Frontal cortex (tissue), 4 donors: ENCODE data around the gene ARL5A. TPM values are rescaled to one million over a fixed set of nuclear protein-coding genes. Genes with fewer than 3 reads are reported as not detected.

Experiments
- DNase-seq, 2 donors: peaks; one replicate each; pipeline ENCODE4 v3.0.0; 2012; ENCODE audit warnings: low spot score in 2 of 2
- FAIRE-seq: peaks from 2 replicates; lab custom pipeline; 2012; peaks lifted over from hg19 to GRCh38; lab: Jason Lieb, UNC
- total RNA-seq: library from RNA; depleted of rRNA; stranded (reverse); fragments of >200 nt; gene quantifications from one replicate; pipeline ENCODE4 v1.2.3, GENCODE V29; 2014
- donor health status: control.
- donor health status: control.
- donor health status: control.

Gene ARL5A
- total RNA-seq, 1 donor from 2014 or later: 64.8 TPM

DNA sequence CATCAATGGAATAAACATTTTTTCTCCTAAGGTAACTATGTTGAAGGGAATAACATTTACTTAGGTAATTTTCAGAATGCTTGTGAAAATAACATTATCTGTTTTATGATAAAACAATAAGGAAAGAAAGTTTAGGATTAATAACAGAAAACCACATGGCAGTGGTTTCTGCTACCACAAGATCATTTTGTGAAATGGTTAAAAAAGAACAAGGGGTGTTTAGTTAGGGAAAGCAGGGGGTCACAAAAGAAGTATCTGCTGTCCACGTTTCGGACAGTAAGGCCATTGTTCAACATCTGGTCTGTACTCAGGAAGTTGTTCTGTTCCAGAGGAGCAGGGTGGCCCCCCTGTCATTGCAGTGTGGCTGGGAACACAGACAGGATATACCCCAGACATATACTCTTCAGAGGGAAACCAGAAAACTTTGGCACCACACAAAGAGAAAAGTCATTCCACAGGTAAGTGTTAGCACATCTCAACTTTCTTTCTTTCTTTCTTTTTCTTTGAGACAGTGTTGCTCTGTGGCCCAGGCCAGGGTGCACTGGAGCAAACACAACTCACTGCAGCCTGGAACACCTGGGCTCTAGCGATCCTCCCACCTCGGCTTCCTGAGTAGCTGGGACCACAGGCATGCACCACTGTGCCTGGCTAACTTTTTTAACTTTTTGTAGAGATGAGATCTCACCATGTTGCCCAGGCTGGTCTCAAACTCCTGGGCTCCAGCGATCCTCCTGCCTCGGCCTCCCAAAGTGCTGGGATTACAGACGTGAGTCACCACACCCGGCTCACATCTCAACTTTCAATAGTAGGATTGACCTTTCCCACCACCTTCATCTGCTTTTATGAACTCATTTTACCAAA is 14.8 kb upstream of the ARL5A start:
- DNase-seq (no peak), FAIRE-seq (no peak)

DNA sequence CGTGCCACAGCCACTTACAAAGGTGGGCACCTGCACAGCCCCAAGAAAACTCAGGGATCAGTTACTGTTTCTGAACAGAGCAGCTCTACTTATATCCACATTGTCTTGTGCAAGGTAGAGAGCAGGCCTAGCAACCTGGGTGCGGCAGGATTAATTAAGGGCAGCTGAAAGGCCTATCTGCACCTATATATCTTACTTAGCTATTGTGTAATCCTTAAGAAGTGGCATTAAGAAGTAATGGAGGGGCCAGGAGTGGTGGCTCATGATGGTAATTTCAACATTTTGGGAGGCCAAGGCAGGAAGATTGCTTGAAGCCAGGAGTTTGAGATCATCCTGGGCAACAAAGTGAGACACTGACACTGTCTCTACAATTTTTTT is 12.8 kb upstream of the ARL5A start:
- DNase-seq (no peak), FAIRE-seq (no peak)

DNA sequence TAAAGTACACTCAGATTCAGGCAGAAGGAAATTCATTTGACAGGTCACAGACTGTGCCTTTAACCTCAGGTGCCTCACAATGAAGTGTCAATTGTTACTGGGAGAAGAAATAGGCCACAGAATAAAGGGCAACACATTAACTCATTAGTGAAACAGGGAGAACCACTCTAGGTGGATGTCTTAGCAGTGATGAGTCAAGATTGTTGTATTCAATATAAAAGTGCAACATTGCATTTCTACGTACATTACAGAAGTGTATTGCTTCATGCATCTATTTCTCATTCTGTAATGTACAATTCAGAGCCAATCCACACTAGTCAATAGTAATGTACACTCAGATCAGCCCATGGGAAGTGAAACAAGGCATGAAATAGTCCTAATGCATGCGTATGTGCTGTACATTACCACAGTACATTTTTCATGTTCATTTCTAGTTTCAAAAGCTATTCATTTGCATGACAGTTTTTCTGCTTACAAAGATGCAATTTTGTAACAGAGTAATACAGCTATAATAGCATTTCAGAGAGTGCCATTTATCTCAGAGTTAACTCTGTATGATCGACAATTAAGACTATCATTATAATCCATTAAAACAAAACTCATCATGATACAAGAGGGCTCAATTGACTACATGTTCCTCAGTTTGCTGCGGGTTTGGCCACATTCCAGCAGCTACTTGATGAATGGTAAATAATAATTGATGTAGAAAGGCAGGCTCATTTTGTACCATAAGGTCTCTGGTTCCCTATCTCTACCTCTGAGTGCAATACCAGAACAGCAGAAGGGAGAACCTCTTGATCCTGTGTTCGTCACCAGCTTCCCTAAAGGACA is 12.2 kb upstream of the ARL5A start:
- DNase-seq (no peak), FAIRE-seq (no peak)

DNA sequence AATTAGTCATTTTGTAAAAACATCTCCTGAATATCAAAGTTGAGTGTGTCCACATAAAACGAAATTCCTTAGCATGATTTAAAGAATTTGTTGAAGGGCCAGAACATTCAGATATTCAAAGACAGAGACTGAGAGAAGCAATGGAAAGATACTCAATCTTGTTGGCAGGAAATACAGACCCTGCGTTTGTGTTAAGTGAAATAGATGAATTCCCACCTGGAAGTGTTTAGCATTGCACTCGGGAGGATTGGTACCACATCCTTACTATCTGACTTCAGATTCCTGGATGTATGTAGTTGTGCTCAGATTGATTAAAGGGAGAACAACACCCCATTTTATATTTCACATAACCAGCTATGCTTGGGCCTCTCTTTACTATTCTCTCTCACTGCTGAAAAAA is 9.7 kb upstream of the ARL5A start:
- DNase-seq (no peak), FAIRE-seq (no peak)

DNA sequence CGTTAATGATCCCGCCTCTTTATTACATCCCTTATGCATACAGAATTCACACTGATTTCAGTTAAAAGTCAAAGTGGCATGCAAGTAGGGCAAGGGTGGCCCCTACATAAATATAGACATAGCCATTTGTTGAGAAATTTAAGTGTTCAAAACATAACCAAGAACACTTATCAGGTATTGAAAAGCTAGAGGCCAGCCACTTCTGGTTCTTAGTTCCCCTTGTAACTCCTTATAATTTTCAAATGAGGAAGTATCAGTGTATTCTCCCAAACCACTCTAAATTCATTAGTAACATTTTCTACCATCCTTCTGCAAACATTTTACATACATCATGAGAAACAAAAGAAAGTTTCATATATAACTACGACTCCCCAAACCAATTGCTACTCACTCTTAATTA is 5.8 kb upstream of the ARL5A start:
- FAIRE-seq (no peak), DNase-seq (no peak)

DNA sequence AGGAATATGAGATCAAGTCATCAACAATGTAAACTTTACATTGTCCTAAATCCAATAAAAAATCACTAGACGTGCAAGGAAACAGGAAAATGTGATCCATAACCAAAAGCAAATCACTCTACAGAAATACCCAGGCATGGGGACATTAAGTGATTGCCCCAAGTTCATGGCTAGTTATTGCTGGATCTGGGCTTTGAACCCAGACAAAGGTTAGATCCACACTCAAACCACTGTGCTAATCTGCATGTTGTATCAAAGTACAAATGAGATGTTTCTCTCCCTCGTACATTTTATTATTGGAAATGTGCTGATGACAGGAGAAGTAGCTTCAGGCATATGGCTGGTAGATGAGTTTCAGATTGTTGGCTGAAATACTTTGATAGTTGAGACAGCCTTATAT is 2.7 kb upstream of the ARL5A start:
- FAIRE-seq (no peak), DNase-seq (no peak)

DNA sequence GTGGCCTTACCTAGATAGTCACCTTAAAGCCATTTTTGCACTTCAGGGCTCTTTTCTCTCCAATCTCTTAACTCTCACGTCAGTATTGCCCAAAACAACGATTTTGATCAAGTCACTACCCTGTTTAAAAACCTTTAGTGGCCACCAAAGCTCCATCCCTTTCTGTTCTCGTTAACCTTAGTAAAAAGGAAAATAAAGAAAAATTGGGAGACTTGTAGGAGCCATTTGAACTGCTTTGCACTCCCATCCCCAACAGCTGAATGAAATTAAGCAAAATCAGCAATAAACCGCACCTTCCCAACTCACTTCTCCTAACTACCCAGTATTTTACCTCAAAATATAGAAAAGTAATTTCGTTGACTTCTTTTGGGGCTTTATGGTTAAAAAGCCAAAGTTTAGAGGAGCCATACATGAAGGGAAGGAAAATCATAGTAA is 686 bp upstream of the ARL5A start:
- no peak for FAIRE-seq
- no peak for DNase-seq

DNA sequence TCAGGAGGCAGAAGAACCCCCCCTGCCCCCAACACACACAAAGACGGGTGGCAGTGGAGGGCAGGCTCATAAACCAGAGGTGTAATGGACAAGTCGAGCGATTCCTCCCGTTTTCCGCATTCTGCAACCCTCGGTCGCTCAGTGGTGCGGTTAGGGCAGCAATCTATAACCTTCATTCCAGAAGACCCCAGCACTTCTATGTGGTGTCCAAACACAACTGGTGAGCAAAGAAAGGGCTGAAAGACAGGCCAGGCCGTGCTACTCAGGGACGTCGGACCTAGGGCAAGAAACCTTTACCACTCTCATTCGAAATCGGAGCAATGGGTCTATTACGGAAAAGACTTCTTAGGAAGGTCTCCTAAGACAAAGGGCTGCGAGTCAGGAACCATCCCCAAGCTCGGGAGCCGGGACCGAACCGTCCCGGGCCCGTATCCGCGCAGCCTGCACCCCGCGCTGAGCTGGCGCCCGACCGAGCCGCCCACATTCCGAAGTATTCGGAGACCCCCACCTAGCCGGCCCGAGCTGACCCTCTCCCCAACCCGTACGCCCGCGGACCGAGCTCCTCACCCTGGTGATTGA is 568 bp downstream of the ARL5A start:
- FAIRE-seq (no peak), DNase-seq (peak in 1 of 2 donors; percentile 20)

DNA sequence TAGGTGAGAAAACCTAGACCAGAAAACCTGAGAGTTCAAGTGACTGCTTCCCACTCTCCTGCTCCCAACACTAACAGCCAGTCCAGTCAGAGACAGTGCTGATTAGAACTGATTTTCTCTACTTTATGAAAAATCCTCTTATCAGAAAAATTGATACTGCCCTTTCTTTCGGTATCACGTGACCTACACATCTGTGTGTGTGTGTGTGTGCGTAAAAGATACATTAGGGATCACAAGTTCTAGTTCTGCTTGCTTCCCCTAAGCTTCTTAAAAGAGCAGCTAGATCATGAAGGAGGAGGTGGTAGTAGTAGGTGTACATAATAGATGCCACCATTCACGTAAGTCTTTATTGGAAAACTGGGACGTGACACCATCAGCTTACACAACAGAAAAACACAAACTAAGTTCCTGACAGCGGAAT is 1.5 kb downstream of the ARL5A start:
- FAIRE-seq: no peak
- peak in 1 of 2 donors; percentile 10 for DNase-seq

DNA sequence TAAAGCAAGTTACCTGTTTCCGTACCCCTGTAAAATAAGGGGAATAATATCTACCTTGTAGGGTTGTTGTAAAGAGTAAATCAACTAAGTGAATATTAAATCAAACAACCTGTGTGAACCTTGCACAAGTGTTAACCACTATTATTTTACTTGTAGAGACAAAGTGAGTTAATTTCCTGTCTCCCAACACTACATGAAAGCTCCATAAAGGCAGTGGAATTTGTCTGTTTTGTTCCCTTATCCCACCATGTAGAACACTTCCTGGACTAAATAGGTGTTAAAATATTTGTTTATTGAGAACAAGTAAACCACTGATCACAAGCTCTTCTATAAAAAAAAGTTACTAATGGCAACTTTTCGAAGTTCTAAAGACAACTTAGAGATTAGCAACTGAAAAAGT is 3.3 kb downstream of the ARL5A start:
- FAIRE-seq: no peak

DNA sequence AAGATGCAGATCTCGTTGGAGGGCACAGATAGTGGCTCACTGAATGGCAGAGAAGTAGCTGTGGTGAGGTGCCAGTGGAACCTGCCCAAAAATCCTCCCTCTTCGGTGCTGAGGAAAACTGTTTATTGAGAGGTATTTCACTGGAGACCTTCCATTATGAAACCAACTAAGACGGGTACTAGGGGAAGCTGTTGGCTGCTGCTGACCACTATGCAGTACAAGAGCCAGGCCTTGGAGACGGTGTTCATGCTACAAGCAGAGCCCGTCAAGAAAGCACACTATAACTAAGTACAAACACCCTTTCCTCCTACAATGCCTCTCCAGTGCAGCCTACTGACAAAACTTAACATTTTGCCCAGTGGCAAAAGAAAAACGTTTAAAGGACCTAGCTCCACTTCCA is 4.6 kb downstream of the ARL5A start:
- no peak for DNase-seq
- FAIRE-seq: no peak

More for the DNA sequence above, 3.3 kb downstream of the ARL5A start:
- no peak for DNase-seq

DNA sequence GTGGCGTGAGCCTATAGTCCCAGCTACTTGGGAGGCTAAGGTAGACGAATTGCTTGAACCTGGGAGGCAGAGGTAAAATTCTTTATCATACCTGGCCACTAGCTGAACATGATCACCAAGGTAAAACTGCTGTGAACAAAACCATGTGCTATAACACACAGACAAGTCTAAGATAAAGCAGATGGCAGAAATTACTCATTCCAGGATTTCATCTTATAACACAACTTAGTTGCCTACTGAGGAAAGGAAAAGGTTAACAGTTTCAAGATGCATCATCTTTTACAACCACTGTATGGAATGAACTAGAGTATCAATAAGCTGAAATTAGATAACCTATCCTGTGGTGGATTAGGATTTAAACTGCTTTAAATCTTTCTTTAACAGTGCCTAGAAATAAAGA is 8.3 kb downstream of the ARL5A start:
- FAIRE-seq (no peak), DNase-seq (no peak)

DNA sequence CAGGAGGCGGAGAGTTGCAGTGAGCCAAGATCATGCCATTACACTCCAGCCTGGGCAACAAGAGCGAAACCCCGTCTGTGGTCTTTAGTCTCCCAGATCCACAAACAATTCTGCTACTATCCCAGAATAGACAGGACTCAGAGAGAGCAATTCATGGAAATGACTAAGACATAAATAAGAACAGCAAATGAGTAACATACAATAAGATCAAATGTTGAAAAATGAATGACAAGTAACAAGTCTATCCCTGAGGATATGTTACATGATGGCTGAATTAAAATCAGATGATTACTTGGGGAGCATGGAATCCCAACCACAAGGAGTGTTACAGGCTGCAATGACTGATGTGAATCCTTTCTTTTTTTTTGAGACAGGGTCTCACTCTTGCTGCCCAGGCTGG is 10.3 kb downstream of the ARL5A start:
- no peak for DNase-seq

DNA sequence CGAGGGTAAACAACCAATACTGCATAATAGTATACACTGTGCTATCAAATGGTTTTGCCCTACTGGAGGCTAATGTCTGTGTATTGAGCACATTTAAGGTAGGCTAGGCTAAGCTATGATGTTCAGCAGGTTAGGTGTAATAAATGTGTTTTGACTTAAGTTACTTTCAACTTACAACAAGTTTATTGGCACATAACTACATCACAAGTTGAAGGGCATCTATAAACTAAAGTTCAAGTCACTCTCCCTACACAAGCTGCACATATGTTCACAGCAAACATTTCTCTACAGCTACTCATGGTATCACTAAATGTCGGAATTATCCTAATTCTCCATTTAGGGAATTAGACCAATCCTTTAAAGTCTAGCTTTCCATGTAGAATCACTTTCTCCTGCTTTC is 11.4 kb downstream of the ARL5A start:
- no peak for FAIRE-seq
- no peak for DNase-seq

More for the DNA sequence above, 10.3 kb downstream of the ARL5A start:
- no peak for FAIRE-seq

DNA sequence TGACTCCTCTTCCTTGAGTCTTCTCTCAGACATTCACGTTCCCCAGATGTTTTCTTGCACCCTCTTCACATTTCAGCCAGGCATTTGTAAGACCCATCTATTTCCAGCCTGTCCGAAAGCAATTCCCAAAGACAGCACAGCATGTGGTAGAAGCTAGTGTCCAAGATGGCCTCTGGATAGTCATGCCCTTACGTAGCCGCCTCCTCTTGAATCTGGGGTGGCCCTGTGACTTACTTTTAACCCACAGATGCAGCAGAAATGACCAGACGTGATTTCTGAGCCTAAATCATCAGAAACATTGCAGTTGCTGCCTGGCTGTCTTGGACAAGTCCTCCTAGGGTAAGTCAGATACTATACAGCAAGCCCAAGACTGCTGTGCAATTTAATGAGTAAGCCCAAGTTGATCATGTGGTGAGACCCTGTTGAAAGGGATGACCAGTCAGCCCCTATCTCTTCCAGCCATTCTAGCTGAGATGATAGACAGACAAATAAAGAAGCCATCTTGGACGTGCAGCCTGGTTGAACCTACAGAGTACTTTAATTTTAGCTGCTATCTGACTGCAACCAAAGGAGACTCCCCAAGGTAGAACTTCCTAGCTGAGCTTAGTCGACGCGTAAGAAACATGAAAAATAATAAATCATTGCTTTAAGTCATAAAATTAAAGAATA is 12.3 kb downstream of the ARL5A start:
- FAIRE-seq: no peak
- no peak for DNase-seq

DNA sequence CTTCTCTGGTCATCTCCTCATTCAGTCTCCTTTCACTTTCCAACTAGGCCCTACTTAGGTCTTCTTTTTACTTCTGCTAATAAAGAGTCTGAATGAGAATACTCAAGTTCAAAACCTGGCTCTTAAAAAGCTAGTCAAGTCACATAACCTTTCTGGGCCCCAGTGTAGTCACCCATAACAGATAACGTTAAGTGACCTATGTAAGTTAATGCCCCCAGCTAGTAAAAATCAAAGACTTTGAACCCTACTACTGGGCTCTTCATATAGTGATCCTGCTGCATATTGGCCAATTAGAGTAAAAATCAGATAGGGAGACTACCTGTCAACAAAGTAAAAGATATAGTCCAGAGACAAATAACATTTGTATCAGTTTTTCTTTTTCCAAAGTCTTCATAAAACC is 17.7 kb downstream of the ARL5A start:
- no peak for FAIRE-seq
- DNase-seq: no peak

DNA sequence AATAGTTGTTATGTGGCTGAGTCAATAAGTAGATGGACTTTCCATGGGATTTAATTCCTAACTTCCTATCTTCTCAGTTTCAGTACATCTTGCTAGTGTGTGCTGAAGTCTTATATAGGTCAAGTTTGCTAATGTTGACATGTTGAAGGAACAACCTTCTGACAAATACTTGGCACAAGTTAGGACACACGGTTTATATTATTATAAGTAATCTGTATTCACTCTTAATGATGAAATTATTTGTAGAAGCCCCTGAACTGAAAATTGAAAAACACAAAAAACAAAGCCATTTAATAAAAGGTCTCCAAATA is 19.2 kb downstream of the ARL5A start:
- no peak for DNase-seq
- no peak for FAIRE-seq

DNA sequence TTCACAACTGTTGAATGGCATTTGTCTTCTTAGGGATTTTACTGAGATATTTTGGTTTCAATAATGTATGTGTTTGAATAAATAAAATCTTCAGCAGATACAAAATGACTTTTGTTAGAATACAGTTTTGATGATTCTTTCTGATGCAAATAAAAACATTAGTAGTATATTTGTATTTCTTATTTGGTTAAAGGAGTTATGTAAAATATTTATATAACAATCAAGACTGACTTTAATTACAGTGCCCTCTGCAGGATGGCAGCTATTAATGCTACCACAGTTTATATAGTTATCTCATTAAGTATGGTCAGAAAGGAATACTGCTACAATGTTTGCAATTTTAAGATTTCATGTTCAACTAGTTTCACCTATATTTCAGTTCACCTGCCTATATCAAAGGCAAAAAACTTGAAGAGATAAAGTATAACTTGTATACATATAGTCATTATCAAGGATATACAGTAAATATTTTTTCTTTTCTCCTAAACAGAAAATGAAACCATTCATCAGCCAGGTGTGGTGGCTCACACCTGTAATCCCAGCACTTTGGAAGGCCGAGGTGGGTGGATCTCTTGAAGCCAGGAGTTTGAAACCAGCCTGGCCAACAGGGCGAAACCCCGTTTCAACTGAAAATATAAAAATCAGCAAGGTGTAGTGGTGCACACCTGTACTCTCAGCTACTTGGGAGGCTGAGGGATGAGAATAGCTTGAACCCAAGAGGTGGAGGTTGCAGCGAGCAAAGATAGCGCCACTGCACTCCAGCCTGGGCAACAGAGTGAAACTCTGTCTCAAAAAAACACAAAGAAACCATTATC is 19.8 kb downstream of the ARL5A start:
- no peak for DNase-seq
- peak; percentile 10 for FAIRE-seq

DNA sequence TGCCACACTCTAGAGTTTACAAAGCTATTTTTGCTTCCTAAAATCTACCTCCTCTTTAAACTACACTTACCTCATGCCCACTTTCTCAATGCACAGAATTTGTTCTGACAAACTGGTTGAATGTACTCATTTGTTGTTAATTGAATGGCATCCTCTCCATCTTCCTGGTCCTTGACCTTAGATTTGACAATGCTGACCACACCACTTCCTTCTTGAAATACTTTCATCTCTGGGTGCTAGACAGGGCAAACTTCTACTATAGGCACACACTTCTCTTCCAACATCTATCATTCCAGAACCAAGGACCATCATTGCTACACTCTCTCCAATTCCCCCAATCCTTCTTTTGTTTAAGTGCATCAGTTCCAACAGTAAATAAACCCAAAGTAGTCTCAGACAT is 22.3 kb downstream of the ARL5A start:
- FAIRE-seq (no peak), DNase-seq (no peak)

DNA sequence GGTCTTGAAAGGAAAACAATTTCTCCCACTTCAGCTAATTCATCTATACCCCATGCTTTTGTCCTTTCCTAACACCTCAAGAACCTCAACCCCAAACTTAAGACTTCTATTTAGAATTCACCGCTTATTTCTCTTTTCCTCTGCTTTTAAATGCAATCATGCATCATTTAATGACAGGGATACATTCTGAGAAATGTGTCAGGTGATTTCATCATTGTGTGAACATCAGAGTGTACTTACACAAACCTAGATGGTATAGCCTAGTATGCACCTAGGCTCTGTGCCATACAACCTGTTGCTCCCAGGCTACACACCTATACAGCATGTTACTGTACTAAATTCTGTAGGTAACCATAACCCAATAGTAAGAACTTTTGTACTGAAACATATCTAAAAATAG is 22.9 kb downstream of the ARL5A start:
- no peak for FAIRE-seq
- no peak for DNase-seq
